ENCODE results near the gene CPSF2.
"Not testable (repeated sequence)": the region's sequence is repeated elsewhere in the genome, so short reads cannot be mapped to it uniquely, and the experiment has no call there.

Gene CPSF2

DNA sequence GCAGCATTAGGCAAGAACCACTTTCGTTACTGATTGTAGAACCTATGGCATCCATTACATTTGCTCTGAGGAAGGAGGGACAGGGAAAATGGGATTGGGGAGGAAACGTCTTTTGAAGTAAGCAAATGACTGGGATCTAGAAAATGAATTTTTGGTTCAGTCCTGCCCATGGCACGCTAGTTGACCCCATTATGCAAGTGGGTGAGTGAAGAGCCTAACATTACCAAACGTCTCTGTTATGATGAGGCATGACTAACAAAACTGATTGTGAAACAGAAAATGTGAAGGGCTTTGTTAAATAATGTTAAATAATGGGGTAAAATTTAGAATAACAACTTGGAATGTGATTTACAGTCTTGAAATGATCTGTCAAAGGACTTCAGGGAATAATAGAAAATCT is 38.9 kb downstream of the CPSF2 start:
- H3K9ac ChIP-seq (ENCODE audit: low read length) = no peak overlapping the region
- peaks cover 16% of the 10 kb centered on the region for H3K9me3 ChIP-seq (ENCODE audit: control insufficient read depth, insufficient read depth, low read depth, low read length)
- no peak overlapping the region for H3K4me3 ChIP-seq (ENCODE audit: low read depth, low read length)
- no peaks in the 10 kb centered on the region for H3K27me3 ChIP-seq (ENCODE audit: control insufficient read depth, insufficient read depth, low read length)
- peaks cover 96% of the 10 kb centered on the region for H3K36me3 ChIP-seq (ENCODE audit: control insufficient read depth, insufficient read depth, low read length)
- H3K27ac ChIP-seq (ENCODE audit: low read depth, low read length) = no peak overlapping the region
- H3K4me1 ChIP-seq (ENCODE audit: control insufficient read depth, insufficient read depth, low read length) = no peaks in the 10 kb centered on the region

DNA sequence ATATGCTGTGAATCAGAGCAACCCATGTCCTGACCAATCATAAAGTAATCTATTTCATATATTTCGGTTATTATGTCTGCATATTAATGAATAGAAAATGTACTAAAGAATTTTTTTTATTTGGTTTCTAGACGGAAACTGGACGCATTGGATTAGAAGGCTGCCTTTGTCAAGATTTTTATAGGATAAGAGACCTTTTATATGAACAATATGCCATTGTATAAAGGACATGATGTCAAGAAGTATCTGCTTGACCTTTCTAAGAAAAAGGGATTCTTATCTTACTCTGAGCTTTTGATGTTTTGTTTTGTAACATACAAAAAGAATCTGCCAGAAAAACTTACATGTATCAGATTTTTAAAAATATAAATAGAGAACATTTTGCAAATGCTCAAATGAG is 39.8 kb downstream of the CPSF2 start:
- Histone ChIP-seq H3K27me3 (ENCODE audit: control insufficient read depth, insufficient read depth, low read length) (no peaks in the 10 kb centered on the region), H3K4me1 (ENCODE audit: control insufficient read depth, insufficient read depth, low read length) (no peaks in the 10 kb centered on the region), H3K9ac (ENCODE audit: low read length) (no peak overlapping the region), H3K36me3 (ENCODE audit: control insufficient read depth, insufficient read depth, low read length) (peaks cover 94% of the 10 kb centered on the region), H3K27ac (ENCODE audit: low read depth, low read length) (no peak overlapping the region), H3K4me3 (ENCODE audit: low read depth, low read length) (no peak overlapping the region), H3K9me3 (ENCODE audit: control insufficient read depth, insufficient read depth, low read depth, low read length) (peaks cover 16% of the 10 kb centered on the region)

DNA sequence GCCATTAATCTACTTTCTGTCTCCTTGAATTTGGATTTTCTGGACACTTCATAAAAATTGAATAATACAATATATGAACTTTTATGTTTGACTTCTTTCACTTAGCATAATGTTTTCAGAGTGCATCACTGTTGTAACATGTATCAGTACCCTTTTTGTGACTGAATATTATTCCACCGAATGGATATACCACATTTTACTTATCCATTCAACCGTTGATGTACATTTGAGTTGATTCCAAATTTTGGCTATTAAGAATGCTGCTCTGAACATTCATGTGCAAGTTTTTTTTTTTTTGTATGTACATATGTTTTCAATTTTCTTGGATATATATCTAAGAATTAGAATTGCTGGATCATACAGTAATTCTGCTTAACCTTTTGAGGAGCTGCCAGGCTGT is 43.2 kb downstream of the CPSF2 start:
- Histone ChIP-seq H3K9me3 (ENCODE audit: control insufficient read depth, insufficient read depth, low read depth, low read length) (peaks cover 16% of the 10 kb centered on the region), H3K36me3 (ENCODE audit: control insufficient read depth, insufficient read depth, low read length) (peaks cover 70% of the 10 kb centered on the region), H3K4me1 (ENCODE audit: control insufficient read depth, insufficient read depth, low read length) (no peaks in the 10 kb centered on the region), H3K27me3 (ENCODE audit: control insufficient read depth, insufficient read depth, low read length) (no peaks in the 10 kb centered on the region), H3K4me3 (ENCODE audit: low read depth, low read length) (no peak overlapping the region), H3K27ac (ENCODE audit: low read depth, low read length) (no peak overlapping the region), H3K9ac (ENCODE audit: low read length) (no peak overlapping the region)

GRCh38 chr14:92173668-92174067 is 51.9 kb downstream of the CPSF2 start:
- no peaks in the 10 kb centered on the region for H3K4me1 ChIP-seq (ENCODE audit: control insufficient read depth, insufficient read depth, low read length)
- H3K27me3 ChIP-seq (ENCODE audit: control insufficient read depth, insufficient read depth, low read length) = no peaks in the 10 kb centered on the region
- no peak overlapping the region for H3K27ac ChIP-seq (ENCODE audit: low read depth, low read length)
- H3K9ac ChIP-seq (ENCODE audit: low read length) = no peak overlapping the region
- no peaks in the 10 kb centered on the region for H3K36me3 ChIP-seq (ENCODE audit: control insufficient read depth, insufficient read depth, low read length)
- H3K4me3 ChIP-seq (ENCODE audit: low read depth, low read length) = no peak overlapping the region
- H3K9me3 ChIP-seq (ENCODE audit: control insufficient read depth, insufficient read depth, low read depth, low read length) = no peaks in the 10 kb centered on the region

DNA sequence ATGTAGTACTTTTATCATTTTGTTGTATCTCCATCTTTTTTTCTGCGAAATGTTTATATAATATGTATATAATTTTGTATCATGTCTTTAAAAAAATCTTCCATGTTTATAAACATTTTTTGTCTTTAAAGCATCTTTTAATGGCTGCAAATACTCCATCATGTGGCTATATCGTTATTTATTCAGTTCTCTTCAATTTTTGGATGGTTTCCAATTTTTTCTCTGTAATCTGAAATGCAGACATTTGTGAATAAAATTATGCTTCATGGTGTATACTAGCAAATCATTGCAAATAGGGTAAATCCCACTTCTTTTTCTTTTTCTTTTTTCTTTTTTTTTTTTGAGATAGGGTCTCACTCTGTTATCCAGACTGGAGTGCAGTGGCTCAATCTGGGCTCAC is 54.0 kb downstream of the CPSF2 start:
- H3K36me3 ChIP-seq (ENCODE audit: control insufficient read depth, insufficient read depth, low read length) = no peaks in the 10 kb centered on the region
- H3K27me3 ChIP-seq (ENCODE audit: control insufficient read depth, insufficient read depth, low read length) = no peaks in the 10 kb centered on the region
- H3K4me1 ChIP-seq (ENCODE audit: control insufficient read depth, insufficient read depth, low read length) = no peaks in the 10 kb centered on the region
- H3K4me3 ChIP-seq (ENCODE audit: low read depth, low read length) = no peak overlapping the region
- H3K27ac ChIP-seq (ENCODE audit: low read depth, low read length) = no peak overlapping the region
- H3K9ac ChIP-seq (ENCODE audit: low read length) = no peak overlapping the region
- H3K9me3 ChIP-seq (ENCODE audit: control insufficient read depth, insufficient read depth, low read depth, low read length) = no peaks in the 10 kb centered on the region

DNA sequence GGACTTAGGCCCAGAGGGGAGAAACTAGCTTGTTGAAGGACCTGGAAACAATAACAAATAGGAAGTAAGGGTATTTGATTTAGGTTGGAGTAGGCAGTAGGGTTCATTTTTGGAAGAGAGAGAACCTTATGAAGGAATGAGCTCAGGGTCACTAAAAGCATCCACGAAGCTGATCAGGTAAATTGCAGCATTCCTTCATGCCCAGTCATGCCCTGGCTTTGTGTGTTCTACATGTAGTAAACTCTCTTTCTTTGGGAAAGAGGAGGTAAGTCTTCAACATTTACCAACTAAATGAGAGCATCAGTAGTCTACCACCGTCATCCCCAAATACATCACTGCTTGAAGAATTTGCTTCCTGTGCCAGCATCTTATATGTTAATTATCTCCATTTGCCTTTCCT is 54.7 kb downstream of the CPSF2 start:
- H3K4me3 ChIP-seq (ENCODE audit: low read depth, low read length) = no peak overlapping the region
- no peaks in the 10 kb centered on the region for H3K36me3 ChIP-seq (ENCODE audit: control insufficient read depth, insufficient read depth, low read length)
- no peak overlapping the region for H3K27ac ChIP-seq (ENCODE audit: low read depth, low read length)
- H3K27me3 ChIP-seq (ENCODE audit: control insufficient read depth, insufficient read depth, low read length) = no peaks in the 10 kb centered on the region
- H3K9ac ChIP-seq (ENCODE audit: low read length) = no peak overlapping the region
- H3K4me1 ChIP-seq (ENCODE audit: control insufficient read depth, insufficient read depth, low read length) = no peaks in the 10 kb centered on the region
- H3K9me3 ChIP-seq (ENCODE audit: control insufficient read depth, insufficient read depth, low read depth, low read length) = no peaks in the 10 kb centered on the region

- H3K4me3 ChIP-seq (ENCODE audit: low read depth, low read length); H3K4me1 ChIP-seq (ENCODE audit: control insufficient read depth, insufficient read depth, low read length); H3K36me3 ChIP-seq (ENCODE audit: control insufficient read depth, insufficient read depth, low read length); H3K27me3 ChIP-seq (ENCODE audit: control insufficient read depth, insufficient read depth, low read length); H3K9ac ChIP-seq (ENCODE audit: low read length); H3K27ac ChIP-seq (ENCODE audit: low read depth, low read length); H3K9me3 ChIP-seq (ENCODE audit: control insufficient read depth, insufficient read depth, low read depth, low read length): not testable (repeated sequence)
Measured at GRCh38 chr14:92179178-92179577, 57.4 kb downstream of the CPSF2 start.

DNA sequence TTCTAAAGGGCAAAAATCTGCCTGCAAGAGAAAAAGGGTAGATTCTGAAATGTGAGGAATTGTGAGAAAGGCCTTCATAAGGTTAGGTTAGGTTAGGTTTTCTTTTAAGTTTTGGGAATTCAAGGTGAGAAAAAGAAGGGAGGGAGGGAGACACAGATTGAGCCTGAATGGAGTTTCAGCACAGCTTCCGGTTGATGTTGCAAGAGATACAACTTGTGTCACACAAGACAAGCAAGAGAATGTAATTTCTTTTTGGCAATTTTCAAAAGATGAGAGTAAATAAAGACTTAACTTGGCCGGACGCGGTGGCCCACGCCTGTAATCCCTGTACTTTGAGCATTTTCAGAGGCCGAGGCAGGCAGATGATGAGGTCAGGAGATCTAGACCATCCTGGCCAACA is 63.8 kb downstream of the CPSF2 start:
- Histone ChIP-seq H3K9me3 (ENCODE audit: control insufficient read depth, insufficient read depth, low read depth, low read length) (peaks cover 16% of the 10 kb centered on the region), H3K27ac (ENCODE audit: low read depth, low read length) (no peak overlapping the region), H3K9ac (ENCODE audit: low read length) (no peak overlapping the region), H3K4me1 (ENCODE audit: control insufficient read depth, insufficient read depth, low read length) (no peaks in the 10 kb centered on the region), H3K36me3 (ENCODE audit: control insufficient read depth, insufficient read depth, low read length) (no peaks in the 10 kb centered on the region), H3K27me3 (ENCODE audit: control insufficient read depth, insufficient read depth, low read length) (no peaks in the 10 kb centered on the region), H3K4me3 (ENCODE audit: low read depth, low read length) (no peak overlapping the region)

DNA sequence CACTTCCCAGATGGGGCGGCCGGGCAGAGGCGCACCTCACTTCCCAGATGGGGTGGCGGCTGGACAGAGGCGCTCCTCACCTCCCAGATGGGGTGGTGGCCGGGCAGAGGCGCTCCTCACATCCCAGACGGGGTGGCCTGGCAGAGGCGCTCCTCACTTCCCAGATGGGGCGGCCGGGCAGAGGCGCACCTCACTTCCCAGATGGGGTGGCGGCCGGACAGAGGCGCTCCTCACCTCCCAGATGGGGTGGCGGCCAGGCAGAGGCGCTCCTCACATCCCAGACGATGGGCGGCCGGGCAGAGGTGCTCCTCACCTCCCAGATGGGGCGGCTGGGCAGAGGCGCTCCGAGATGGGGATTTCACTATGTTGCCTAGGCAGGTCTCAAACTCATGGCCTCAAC is 65.8 kb downstream of the CPSF2 start:
- H3K9ac ChIP-seq (ENCODE audit: low read length); H3K36me3 ChIP-seq (ENCODE audit: control insufficient read depth, insufficient read depth, low read length); H3K4me3 ChIP-seq (ENCODE audit: low read depth, low read length); H3K4me1 ChIP-seq (ENCODE audit: control insufficient read depth, insufficient read depth, low read length); H3K27ac ChIP-seq (ENCODE audit: low read depth, low read length); H3K27me3 ChIP-seq (ENCODE audit: control insufficient read depth, insufficient read depth, low read length): not testable (repeated sequence)
- H3K9me3 ChIP-seq (ENCODE audit: control insufficient read depth, insufficient read depth, low read depth, low read length) = peaks cover 16% of the 10 kb centered on the region

DNA sequence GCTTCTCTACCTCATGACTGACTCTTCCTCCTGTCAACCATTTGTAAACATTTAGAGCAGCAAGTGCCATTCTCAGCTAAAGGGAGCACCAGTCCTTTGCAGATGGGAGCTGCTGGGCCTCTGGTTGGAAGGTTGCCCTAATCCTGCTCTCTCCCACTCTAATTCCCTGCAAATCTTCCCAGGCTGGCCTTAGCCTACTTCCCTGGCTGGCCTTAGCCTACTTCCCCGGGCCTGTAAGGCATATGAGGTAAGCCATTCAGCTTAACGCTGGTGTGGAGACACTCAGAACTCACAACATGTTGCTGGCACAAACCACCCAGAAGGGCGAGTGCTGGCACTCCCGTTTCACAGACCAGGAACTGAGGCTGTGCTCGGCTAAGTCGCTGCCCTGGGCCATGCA is 69.0 kb downstream of the CPSF2 start:
- no peaks in the 10 kb centered on the region for H3K36me3 ChIP-seq (ENCODE audit: control insufficient read depth, insufficient read depth, low read length)
- no peak overlapping the region for H3K9ac ChIP-seq (ENCODE audit: low read length)
- H3K4me1 ChIP-seq (ENCODE audit: control insufficient read depth, insufficient read depth, low read length) = no peaks in the 10 kb centered on the region
- no peaks in the 10 kb centered on the region for H3K27me3 ChIP-seq (ENCODE audit: control insufficient read depth, insufficient read depth, low read length)
- no peak overlapping the region for H3K4me3 ChIP-seq (ENCODE audit: low read depth, low read length)
- H3K9me3 ChIP-seq (ENCODE audit: control insufficient read depth, insufficient read depth, low read depth, low read length) = peaks cover 16% of the 10 kb centered on the region
- no peak overlapping the region for H3K27ac ChIP-seq (ENCODE audit: low read depth, low read length)

DNA sequence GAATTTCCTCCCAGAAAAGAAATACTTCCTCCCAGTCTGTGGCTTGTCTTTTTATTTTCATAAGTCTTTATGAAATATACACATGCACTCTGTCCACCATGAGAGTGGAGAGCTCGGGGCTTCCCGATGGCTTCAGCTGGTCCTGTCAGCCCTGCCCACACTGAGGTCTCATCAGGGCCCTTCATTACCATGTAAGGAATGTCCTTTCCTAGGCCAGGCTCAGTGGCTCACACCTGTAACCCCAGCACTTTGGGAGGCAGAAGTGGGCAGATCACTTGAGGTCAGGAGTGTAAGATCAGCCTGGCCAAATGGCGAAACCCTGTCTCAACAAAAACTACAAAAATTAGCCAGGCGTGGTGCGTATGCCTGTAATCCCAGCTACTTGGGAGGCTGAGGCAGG is 77.0 kb downstream of the CPSF2 start:
- Histone ChIP-seq H3K9me3 (ENCODE audit: control insufficient read depth, insufficient read depth, low read depth, low read length) (no peaks in the 10 kb centered on the region), H3K4me3 (ENCODE audit: low read depth, low read length) (no peak overlapping the region), H3K27ac (ENCODE audit: low read depth, low read length) (no peak overlapping the region), H3K4me1 (ENCODE audit: control insufficient read depth, insufficient read depth, low read length) (peaks cover 7% of the 10 kb centered on the region; the same call in 1 of the 2 replicates), H3K36me3 (ENCODE audit: control insufficient read depth, insufficient read depth, low read length) (no peaks in the 10 kb centered on the region), H3K27me3 (ENCODE audit: control insufficient read depth, insufficient read depth, low read length) (peaks cover 2% of the 10 kb centered on the region; the same call in 1 of the 2 replicates), H3K9ac (ENCODE audit: low read length) (no peak overlapping the region)

GRCh38 chr14:92199763-92200162 is 78.0 kb downstream of the CPSF2 start:
- Histone ChIP-seq H3K4me1 (ENCODE audit: control insufficient read depth, insufficient read depth, low read length) (peaks cover 7% of the 10 kb centered on the region; the same call in 1 of the 2 replicates), H3K9ac (ENCODE audit: low read length) (no peak overlapping the region), H3K27me3 (ENCODE audit: control insufficient read depth, insufficient read depth, low read length) (peaks cover 2% of the 10 kb centered on the region; the same call in 1 of the 2 replicates), H3K9me3 (ENCODE audit: control insufficient read depth, insufficient read depth, low read depth, low read length) (no peaks in the 10 kb centered on the region), H3K4me3 (ENCODE audit: low read depth, low read length) (no peak overlapping the region; the same call in 1 of the 2 replicates), H3K36me3 (ENCODE audit: control insufficient read depth, insufficient read depth, low read length) (no peaks in the 10 kb centered on the region), H3K27ac (ENCODE audit: low read depth, low read length) (no peak overlapping the region)
